ENCODE data around the gene CD274. TPM values are rescaled to one million over a fixed set of nuclear protein-coding genes. Genes with fewer than 3 reads are reported as not detected.

Gene CD274
- total and polyA plus RNA-seq, 2 experiments from 2014 or later = not detected

GRCh38 chr9:5479994-5480694, 29.8 kb downstream of the CD274 start (continued):
- TF ChIP-seq ZNF331 (CRISPR knock-in tag; IDR thresholded peaks at IDR 0.05; ENCODE audit: low read depth) = no peak
- no peak for TF ChIP-seq CREB1 (CRISPR knock-in tag; IDR thresholded peaks at IDR 0.05; ENCODE audit: low read depth)
- TF ChIP-seq POLR2AphosphoS5 (IDR thresholded peaks at IDR 0.05; ENCODE audit: low read depth) = no peak
- TF ChIP-seq ZNF114 (CRISPR knock-in tag; IDR thresholded peaks at IDR 0.05) = no peak
- no peak for TF ChIP-seq ZNF462 (CRISPR knock-in tag; IDR thresholded peaks at IDR 0.05)
- TF ChIP-seq JUNB (IDR thresholded peaks at IDR 0.05; ENCODE audit: unreplicated experiment) = no peak

DNA sequence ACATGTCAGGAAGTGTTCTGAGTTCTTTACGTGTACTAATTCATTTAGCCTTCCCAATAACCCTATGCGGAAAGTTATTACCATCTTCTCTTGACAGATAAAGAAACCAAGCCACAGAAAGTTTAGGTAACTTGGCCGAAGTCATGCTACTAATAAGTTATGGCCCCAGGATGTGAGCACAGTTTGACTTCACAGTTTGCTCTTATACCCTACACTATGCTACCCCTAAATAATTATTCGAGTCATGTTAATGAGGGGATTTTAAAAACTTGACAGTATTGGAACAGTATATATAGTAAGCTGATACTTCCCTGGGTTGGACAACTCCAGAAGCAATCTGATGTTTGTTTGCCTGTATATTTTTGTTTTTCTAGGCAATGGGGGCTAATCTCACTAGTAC, 30.6 kb downstream of the CD274 start:
- ATAC-seq (no peak), DNase-seq (ENCODE audit: low spot score) (no peak)
- Mint-ChIP-seq H3K9me3 (peaks cover 25% of the 10 kb centered on the region), H3K4me3 (no peak overlapping the region), H3K27me3 (ENCODE audit: insufficient read depth, low read depth, poor library complexity) (no peaks in the 10 kb centered on the region), H3K4me1 (peaks cover 8% of the 10 kb centered on the region; the same call in 2 of the 3 replicates), H3K36me3 (ENCODE audit: low read depth) (peaks cover 2% of the 10 kb centered on the region; the same call in 1 of the 3 replicates), H3K27ac (no peak overlapping the region)
- H3F3A ChIP-seq (replicated peaks; ENCODE audit: low read depth) = no peaks in the 10 kb centered on the region
- H3K79me2 ChIP-seq (replicated peaks; ENCODE audit: insufficient read depth) = no peaks in the 10 kb centered on the region
- 0 out of 2 replicates have a peak, but pooled peaks cover 3% of the 10 kb centered on the region for H3K9me2 ChIP-seq (ENCODE audit: insufficient read depth)
- no peaks in the 10 kb centered on the region for H4K20me1 ChIP-seq (replicated peaks; ENCODE audit: insufficient read depth)
- H3K27me3 ChIP-seq (ENCODE audit: insufficient read depth) = no peaks in the 10 kb centered on the region
- no peak overlapping the region for H3K4me3 ChIP-seq
- peaks cover 2% of the 10 kb centered on the region; the same call in 1 of the 2 replicates for H3K4me1 ChIP-seq (ENCODE audit: insufficient read depth)
- H3K4me2 ChIP-seq = no peak overlapping the region
- 0 out of 2 replicates have a peak, but pooled peaks cover 6% of the 10 kb centered on the region for H3K36me3 ChIP-seq (ENCODE audit: insufficient read depth)
- H3K27ac ChIP-seq (ENCODE audit: low read depth) = no peak overlapping the region
- H2AFZ ChIP-seq = no peak overlapping the region
- TF ChIP-seq, protein P1, sequence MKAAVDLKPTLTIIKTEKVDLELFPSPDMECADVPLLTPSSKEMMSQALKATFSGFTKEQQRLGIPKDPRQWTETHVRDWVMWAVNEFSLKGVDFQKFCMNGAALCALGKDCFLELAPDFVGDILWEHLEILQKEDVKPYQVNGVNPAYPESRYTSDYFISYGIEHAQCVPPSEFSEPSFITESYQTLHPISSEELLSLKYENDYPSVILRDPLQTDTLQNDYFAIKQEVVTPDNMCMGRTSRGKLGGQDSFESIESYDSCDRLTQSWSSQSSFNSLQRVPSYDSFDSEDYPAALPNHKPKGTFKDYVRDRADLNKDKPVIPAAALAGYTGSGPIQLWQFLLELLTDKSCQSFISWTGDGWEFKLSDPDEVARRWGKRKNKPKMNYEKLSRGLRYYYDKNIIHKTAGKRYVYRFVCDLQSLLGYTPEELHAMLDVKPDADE (IDR thresholded peaks at IDR 0.05) = no peak
- TF ChIP-seq, protein P2, sequence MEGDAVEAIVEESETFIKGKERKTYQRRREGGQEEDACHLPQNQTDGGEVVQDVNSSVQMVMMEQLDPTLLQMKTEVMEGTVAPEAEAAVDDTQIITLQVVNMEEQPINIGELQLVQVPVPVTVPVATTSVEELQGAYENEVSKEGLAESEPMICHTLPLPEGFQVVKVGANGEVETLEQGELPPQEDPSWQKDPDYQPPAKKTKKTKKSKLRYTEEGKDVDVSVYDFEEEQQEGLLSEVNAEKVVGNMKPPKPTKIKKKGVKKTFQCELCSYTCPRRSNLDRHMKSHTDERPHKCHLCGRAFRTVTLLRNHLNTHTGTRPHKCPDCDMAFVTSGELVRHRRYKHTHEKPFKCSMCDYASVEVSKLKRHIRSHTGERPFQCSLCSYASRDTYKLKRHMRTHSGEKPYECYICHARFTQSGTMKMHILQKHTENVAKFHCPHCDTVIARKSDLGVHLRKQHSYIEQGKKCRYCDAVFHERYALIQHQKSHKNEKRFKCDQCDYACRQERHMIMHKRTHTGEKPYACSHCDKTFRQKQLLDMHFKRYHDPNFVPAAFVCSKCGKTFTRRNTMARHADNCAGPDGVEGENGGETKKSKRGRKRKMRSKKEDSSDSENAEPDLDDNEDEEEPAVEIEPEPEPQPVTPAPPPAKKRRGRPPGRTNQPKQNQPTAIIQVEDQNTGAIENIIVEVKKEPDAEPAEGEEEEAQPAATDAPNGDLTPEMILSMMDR (conservative IDR thresholded peaks at IDR 0.05; ENCODE audit: low read depth in 2 of 2) = no peak
- no peak for TF ChIP-seq CREB1 (CRISPR knock-in tag; IDR thresholded peaks at IDR 0.05; ENCODE audit: low read depth)
- no peak for TF ChIP-seq ZNF331 (CRISPR knock-in tag; IDR thresholded peaks at IDR 0.05; ENCODE audit: low read depth)
- no peak for TF ChIP-seq JUNB (IDR thresholded peaks at IDR 0.05; ENCODE audit: unreplicated experiment)
